GM23248 (cell line): ENCODE results near the gene TXNDC12.

Experiments
- EZH2 ChIP-seq: fragments of 200-600 bp; sonication (generic); IDR thresholded peaks from 2 replicates; pipeline ENCODE4 v1.6.1; 2018; ENCODE audit warnings: antibody characterized with exemption, mild to moderate bottlenecking; ENCODE audit not compliant: insufficient read depth, poor library complexity, severe bottlenecking
- EZH2phosphoT487 ChIP-seq: fragments of 200-600 bp; sonication (generic); IDR thresholded peaks from 2 replicates; pipeline ENCODE4 v1.6.1; 2018; ENCODE audit warnings: antibody characterized with exemption, moderate library complexity, mild to moderate bottlenecking, low read depth; ENCODE audit not compliant: insufficient read depth

DNA sequence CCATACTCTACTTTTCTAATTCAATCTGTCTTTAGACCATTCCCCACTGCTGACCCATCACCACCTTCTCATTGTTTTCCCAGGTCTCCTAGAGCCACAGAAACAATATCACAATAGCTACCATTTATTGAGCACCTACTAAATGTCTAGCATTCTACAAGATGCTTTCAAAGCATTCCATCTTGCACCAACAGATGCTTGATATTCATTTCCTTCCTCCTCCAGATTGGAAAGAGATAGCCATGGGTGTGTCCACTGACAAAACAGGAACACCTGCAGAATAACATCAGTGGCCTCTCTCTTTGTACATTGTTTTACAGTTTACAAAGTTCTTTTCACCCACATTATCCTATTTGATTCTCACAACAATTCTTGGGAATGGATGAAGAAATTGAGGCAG is 66.7 kb downstream of the TXNDC12 start:
- TF ChIP-seq EZH2 (no peak), EZH2phosphoT487 (no peak)
